ENCODE measurements around the gene C11orf42. TPM values are rescaled to one million over a fixed set of nuclear protein-coding genes. Genes with fewer than 3 reads are reported as not detected.

The C11orf42 gene, protein sequence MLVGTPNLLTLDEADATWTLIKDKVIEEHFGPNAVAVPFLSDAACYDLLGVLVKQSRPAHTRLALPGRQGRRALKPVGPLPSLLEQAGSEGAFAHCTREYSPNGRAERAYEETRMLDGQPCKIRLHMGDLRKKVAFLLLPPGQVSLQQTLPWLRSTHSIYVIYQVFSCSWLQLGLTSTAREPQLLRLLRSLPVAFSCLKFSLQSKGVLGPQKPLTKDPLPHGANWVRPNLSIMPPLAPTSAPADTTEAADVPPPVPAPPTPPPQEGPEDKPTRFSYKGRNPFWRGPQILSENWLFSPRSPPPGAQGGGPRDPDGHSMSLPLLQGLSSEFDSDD
- total RNA-seq: not detected in 2 replicates

DNA sequence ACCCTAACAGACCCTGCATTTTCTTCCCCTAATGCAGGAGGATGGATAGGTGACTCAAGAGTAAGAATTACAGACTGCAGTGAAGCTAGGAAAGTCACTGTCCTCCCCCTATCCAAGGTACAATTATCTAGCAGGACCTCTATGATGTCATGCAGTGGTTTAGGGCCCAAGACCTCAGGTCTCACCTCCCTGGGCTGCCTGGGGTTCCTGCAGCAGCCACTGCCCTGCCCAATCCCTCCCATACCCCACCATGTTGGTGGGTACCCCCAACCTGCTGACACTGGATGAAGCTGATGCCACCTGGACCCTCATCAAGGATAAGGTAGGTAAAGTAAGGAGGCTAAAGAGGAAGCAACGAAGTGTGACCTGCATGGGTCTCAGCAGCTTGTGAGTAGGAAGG is at the start of gene C11orf42:
Gene C11orf42, plus strand, starts transcription at position 192 of the 400 bp plus-strand sequence. Its CDS starts 59 bp downstream, at position 251.
- DNase-seq (ENCODE audit: extremely low read depth, low read depth, low spot score): no peak

DNA sequence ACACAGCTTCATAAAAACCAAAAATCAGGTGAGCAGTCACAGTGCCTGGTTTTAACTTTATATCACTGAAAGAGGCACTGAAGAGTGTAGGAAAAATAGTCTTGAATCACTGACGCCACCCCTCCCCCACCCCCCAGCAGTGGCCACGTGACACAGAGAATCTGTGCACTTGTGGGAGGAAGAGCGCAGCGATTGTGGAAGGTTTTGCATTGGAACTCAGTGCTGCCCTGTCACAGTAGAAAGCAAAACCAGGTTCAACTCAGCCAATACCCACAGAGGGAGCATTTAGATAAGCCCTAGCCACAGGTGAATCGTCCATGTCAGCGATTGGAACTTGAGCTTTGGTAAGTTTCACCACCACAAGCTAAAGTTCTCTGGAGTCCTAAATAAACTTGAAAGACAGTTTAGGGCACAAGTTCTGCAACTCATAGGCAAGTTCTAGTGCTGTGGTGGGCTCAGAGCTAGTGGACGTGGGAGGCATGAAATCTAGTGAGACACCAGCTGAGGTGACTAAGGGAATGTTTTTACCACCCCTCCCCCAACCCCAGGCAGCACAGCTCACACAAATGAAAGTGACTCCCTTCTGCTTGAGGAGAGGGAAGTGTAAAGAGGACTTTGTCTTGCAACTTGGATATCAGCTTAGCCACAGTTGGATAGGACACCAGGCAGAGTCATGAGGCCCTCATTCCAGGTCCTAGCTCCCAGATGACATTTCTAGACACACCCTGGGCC is 48.6 kb upstream of the C11orf42 start:
- DNase-seq (ENCODE audit: extremely low read depth, low read depth, low spot score): no peak

DNA sequence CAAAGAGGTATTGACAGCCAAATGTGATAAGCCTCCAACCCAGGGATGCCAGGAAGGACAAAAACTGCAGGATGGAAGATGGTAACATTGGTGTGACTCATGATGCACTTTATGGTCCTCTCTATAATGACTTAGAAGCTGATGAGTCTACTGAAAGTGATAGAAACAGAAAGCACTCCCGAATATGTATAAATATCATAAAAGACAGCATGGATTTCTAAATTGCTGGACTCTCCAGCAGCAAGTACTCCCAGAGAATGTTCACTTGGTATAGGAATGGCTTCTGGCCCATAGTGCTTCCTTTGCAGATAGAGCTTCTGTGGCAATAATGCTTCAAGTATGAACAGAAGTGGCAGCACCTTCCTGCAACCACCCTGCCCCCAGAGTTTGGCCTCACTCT is 35.1 kb upstream of the C11orf42 start, which contains the start of gene OR52B2:
Gene OR52B2, minus strand, starts transcription at position 101 of the 400 bp plus-strand sequence. Its CDS starts 0 bp downstream, at position 101.
- no peak for DNase-seq (ENCODE audit: extremely low read depth, low read depth, low spot score)

DNA sequence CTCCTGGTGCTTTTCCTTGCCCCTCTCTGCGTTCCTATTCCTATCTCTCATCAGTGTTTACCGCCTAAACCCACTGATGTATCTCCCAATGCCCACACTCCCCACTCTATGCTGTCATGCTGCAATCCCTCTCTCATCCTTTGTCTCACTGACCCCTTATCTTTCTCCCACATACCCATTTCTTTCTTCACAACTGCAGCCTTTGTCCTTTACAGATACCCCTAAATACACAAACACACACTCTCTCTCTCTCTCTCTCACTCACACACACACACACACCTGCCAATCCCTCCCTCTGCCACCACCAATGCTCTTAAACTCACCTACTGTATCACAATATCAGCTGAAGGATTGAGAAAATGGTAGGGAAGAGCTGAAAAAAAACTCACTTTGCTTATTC is 29.9 kb upstream of the C11orf42 start:
- DNase-seq (ENCODE audit: extremely low read depth, low read depth, low spot score): no peak

DNA sequence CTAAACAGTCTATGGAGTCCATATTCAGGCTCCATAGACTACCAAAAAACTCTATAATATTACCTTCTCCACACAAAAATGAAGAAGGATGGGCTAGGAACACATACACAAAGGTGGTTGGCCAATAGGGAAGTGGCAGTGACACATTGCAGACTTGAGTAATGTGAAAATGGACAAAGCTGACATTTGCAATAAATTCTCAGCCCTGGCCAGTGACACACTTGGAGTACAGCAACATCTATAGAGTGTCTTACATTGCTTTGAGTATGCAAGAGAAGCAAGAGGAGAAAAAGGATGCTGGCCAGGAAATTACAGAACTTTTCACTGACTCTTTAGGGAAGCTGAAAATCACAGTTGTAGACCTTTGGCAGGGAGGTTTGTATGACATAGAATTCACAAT is 13.6 kb upstream of the C11orf42 start:
- no peak for DNase-seq (ENCODE audit: extremely low read depth, low read depth, low spot score)

DNA sequence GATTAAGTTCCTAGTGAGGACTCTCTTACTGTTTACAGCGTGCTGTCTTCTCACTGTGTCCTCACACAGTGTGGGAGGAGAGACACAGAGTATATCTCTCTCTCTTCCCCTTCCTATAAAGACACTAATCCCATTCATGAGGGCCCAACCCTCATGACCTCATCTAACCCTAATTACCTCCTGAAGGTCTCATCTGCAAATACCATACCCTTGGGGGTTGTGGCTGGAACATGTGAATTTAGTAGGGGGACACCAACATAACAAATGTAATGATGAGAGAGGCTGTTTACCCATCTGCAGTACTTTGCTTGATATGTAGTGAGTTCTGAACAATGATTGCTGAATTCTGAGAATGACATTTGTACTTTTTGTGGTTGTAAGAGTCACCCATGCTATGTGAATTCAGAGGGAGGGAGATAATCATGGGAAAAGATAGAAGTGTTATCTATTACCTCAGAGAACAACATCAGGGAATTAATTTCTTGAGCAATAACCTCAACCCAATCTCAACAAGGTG is 11.2 kb upstream of the C11orf42 start:
- DNase-seq (ENCODE audit: extremely low read depth, low read depth, low spot score): no peak

DNA sequence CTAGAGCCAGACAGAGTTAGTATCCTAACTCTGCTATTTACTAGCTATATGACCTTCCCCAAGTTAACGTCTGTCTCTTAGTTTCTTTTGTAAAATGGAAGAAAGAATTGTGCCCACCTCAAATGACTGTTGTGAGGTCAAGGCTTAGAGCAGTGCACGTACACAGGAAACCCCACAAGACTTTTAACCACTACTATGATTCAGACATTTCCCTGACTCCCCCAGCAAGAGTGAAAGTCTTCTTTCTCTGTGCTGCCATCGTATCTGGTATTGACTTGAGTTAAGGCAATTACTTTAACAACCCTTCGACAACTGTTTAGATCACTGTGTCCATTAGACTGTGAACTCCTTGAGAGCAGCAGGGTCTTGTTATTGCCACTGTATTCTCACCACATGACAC is 9.0 kb upstream of the C11orf42 start:
- no peak for DNase-seq (ENCODE audit: extremely low read depth, low read depth, low spot score)

DNA sequence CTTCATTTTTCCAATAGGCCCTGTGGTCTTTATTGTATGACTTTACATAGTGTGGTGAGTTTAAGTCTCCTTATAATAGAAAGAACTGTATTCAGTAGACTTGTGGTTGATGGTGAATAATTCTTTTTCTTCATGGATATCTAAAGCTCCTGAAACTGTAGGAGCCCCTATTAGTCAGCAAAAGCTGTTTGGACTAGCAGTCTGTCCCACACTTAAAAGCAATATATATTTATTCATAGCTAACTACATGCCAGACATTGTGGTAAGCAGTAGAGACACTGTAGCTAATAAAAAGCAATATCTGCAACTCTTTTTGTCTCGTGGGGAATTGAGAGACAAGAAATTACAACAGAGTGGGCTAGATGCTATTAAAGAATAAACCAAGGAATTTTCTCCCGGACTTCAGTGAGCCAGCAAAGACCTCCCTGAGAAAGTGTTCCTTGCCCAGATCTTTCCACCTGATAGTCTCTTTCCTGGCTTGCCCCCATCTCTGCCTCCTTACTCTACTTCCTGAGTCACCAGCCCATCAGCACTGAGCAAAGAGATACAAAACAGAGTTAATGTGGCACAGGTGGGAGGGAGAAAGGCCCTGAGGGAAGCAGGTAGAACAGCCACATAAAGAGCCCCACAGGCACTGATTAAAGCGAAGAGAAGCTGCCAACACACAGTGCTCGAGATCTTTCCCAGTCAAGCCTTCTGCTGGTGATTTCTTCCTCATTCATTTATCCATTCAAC is 7.7 kb upstream of the C11orf42 start:
- DNase-seq (ENCODE audit: extremely low read depth, low read depth, low spot score): no peak

DNA sequence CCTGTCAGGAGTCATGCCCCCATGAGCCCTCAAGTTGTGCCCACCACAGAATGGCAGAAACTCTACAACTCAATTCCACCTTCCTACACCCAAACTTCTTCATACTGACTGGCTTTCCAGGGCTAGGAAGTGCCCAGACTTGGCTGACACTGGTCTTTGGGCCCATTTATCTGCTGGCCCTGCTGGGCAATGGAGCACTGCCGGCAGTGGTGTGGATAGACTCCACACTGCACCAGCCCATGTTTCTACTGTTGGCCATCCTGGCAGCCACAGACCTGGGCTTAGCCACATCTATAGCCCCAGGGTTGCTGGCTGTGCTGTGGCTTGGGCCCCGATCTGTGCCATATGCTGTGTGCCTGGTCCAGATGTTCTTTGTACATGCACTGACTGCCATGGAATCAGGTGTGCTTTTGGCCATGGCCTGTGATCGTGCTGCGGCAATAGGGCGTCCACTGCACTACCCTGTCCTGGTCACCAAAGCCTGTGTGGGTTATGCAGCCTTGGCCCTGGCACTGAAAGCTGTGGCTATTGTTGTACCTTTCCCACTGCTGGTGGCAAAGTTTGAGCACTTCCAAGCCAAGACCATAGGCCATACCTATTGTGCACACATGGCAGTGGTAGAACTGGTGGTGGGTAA is 6.1 kb upstream of the C11orf42 start, which contains the start of gene OR52W1:
Gene OR52W1, plus strand, starts transcription at position 51 of the 637 bp plus-strand sequence. Its CDS starts 0 bp downstream, at position 51.
- no peak for DNase-seq (ENCODE audit: extremely low read depth, low read depth, low spot score)

DNA sequence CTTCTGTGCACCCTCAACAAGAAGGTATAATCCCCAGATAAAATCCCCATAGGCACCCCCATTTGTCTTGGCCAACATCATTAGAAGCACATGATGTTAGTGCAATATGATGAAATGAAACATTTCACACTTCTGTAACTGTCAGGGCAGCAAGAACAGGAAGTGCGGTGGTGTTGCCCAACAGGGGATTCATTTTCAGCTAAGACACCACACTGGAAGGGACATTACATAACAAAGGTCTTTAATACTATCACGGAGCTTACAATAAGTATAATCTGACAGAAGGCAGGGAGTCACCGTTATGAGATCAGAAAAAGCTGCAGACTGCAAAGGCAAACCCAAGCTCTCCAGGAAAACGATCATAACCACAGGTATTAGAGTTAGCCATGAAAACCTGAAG is 4.4 kb upstream of the C11orf42 start:
- DNase-seq (ENCODE audit: extremely low read depth, low read depth, low spot score): no peak

DNA sequence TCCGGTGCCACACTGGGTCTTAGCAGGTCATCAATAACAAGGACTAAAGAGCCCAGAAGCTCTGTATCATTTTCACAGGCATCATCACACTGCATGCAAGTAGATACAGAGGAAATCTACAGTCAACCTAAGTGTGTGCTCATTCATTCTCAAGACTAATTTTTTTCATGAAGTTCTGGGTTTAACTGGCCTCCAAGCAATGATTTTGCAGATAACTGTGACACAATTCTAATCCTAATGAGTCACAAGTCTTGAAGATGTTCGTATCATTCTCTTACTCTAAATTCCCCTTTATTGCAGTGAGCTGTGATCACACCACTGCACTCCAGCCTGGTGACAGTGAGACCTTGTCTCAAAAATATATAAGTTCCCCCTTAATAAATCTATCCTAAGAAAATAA is 3.9 kb upstream of the C11orf42 start:
- DNase-seq (ENCODE audit: extremely low read depth, low read depth, low spot score): no peak

DNA sequence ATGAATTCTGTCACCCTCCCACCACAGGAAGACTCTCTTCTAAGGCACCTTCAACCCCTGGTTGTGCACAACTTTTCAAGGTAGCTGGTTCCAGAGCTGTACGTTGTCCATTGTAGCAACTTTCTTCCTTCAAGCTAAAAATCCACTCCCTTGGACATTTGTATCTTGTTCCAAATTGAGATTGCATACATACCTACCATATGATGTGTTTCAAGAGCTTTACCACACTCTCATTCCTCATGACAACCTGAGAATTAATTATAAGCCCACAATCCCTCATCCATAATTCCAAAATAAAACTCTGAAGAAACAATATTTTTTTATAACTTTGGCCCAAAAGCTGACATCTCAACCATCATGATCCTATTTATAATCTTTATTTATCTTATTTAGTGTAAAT is 3.3 kb upstream of the C11orf42 start:
- no peak for DNase-seq (ENCODE audit: extremely low read depth, low read depth, low spot score)

DNA sequence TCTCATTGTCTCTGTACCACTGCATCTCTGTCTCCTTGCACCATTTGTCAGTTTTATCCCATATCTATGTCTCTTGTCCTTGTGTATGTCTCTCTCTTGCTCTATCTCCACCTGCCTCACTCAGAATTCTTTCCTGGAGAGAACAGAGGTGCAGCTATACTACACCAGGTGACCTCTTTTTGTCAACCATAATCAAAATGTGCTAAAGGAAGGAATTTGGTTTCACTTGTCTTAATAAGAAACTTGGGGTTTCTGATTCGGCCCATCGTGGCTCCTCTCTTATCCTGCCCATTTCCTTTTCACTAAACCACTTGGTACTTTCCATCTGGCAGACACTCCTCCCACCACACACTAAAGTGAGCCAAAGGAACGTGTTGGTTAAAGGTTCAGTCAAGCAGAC is 2.0 kb upstream of the C11orf42 start:
- DNase-seq (ENCODE audit: extremely low read depth, low read depth, low spot score): no peak

DNA sequence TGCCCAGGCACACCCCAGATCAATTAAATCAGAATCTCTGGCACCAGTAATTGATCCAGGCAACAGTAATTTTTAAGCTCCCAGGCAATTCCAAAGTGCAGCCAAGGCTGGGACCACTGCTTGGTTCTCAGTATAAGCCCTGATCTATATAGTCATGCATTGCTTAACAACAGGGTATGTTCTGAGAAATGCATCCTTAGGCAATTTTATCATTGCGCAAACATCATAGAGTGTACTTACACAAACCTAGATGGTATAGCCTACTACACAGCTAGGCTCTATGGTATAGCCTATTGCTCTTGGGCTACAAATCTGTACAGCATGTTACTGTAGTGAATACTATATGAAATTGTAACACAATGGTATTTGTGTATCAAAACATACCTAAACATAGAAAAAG is 651 bp upstream of the C11orf42 start:
- DNase-seq (ENCODE audit: extremely low read depth, low read depth, low spot score): no peak

DNA sequence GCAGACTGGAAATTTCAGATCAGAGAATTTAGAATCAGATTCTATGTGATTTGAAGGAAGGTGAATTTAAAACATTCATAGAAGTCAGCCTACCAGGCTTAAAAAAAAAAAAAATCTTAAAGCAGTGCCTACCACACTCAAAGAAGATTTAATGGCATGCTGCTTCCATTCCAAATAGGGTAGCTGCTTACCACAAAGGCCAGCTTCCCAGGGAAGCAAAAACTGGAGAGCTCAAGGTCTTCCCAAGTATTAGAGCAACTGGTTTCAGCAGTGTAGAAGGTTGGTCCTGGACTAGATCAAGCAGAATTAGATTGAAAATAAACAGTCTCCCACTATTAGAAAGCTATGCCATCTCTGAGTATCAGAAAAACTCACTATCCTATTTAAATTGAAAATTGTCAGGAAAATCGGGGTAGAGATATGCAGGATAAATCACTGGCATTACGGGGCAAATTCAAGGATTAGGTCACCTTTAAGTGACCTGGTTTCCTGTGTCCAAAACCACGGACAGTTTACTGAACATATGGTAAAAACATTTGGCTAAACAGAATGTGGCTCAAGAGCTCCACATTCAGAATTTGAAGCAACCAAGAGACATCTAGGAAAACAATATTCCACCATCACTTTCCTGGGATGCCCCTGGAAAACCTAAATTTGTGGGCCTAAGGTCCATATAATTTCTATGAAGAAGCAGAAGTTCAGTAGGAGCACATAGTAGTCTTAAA is 1.3 kb downstream of the C11orf42 start:
- no peak for DNase-seq (ENCODE audit: extremely low read depth, low read depth, low spot score)

DNA sequence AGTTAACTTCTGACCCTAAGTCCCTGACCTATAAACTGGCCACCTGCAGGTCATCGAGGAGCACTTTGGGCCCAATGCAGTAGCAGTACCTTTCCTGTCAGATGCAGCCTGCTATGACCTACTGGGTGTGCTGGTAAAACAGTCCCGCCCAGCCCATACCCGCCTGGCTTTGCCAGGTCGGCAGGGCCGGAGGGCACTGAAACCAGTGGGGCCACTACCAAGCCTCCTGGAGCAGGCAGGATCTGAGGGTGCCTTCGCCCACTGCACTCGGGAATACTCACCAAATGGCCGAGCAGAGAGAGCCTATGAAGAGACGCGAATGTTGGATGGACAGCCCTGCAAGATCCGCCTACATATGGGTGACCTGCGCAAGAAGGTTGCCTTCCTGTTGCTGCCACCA is 4.4 kb downstream of the C11orf42 start:
- no peak for DNase-seq (ENCODE audit: extremely low read depth, low read depth, low spot score)

DNA sequence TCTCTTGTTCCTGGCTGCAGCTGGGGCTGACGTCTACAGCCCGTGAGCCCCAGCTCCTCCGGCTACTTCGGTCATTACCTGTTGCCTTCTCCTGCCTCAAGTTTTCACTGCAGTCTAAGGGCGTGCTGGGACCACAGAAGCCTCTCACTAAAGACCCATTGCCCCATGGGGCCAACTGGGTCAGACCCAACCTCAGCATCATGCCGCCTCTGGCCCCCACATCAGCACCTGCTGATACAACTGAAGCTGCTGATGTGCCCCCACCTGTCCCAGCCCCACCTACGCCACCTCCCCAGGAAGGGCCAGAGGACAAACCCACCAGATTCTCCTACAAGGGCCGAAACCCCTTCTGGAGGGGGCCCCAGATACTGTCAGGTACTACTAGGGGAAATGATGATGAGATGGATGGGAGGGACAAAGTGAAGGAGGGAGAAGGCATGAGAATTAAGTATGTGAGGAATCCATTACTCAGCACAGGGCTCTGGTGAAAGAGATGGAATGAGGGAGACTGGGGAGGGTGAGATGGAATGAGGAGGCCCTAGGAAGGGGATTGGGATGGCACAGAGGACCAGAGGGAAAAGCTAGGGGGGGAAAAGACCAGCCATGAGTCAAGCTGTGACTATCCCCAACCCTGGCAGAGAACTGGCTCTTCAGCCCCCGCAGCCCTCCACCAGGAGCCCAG is 5.1 kb downstream of the C11orf42 start:
- DNase-seq (ENCODE audit: extremely low read depth, low read depth, low spot score): no peak

DNA sequence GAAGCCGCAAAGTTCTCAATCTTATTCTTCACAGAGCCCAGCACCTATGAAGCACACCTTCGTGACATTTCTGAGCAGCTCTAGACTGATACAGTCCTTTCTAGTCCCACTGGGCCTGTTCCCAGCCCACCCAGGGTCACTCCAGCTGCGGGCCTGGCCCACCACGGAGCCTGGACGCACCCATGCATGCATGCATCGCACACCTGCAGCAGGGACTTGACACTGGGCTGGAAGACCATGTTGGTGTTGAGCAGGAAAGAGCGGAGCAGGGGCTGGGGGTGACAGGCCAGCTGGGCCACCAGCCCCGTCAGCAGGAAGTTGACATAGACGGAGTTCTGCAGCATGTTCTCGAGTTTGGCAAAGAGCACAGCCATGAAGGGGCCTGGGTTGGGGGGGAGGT is 9.2 kb downstream of the C11orf42 start:
- no peak for DNase-seq (ENCODE audit: extremely low read depth, low read depth, low spot score)

DNA sequence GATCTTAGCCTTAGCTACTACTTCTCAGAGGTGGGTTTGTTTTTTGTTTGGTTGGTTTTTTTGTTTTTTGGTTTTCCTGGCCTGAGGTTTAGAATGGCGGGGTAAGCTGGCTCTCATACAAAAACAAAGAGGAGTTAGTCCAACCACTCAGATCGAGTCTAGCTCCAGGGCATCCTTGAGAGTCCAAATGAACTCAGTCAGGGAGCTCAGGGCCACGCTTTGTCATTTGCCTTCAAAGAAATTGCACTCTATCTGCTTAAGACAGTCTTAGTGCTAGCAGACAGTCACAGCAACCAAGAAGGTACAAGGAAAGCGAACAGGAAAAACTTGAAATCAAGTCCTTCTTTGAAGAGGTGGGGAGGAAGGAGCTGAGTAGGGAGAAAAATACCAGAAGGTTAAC is 11.1 kb downstream of the C11orf42 start:
- DNase-seq (ENCODE audit: extremely low read depth, low read depth, low spot score): no peak
